Gastroesophageal sphincter (tissue), 4 donors: Measurements from ENCODE around the gene NGF. TPM values are rescaled to one million over a fixed set of nuclear protein-coding genes. Genes with fewer than 3 reads are reported as not detected.
"Not testable (repeated sequence)": the region's sequence is repeated elsewhere in the genome, so short reads cannot be mapped to it uniquely, and the experiment has no call there.

Experiments used
- ATAC-seq: fragments of 150-250 bp; one replicate; pipeline ENCODE4 v1.9.1; 2016; ENCODE audit warnings: mild to moderate bottlenecking, moderate library complexity
- H3K27ac ChIP-seq, 4 donors: fragments of 200-600 bp; sonication (generic) in 3 of 4; 1 replicate in 3 of 4; 2 replicates in 1 of 4; pipeline ENCODE4 v1.5.1; 2016 to 2019
- H3K27me3 ChIP-seq: fragments of 200-600 bp; sonication (generic); one replicate; pipeline ENCODE4 v1.5.1; 2019
- H3K36me3 ChIP-seq, 2 donors: fragments of 200-600 bp; sonication (generic); one replicate each; pipeline ENCODE4 v1.5.1; 2019; ENCODE audit warnings: control low read depth in 1 of 2
- H3K4me1 ChIP-seq, 3 donors: fragments of 200-600 bp; sonication (generic); 1 replicate in 2 of 3; 2 replicates in 1 of 3; pipeline ENCODE4 v1.5.1; 2016 to 2019; ENCODE audit warnings: control low read depth in 2 of 3
- H3K4me3 ChIP-seq, 2 donors: fragments of 200-600 bp; sonication (generic); one replicate each; pipeline ENCODE4 v1.5.1; 2019; ENCODE audit warnings: mild to moderate bottlenecking in 1 of 2, moderate library complexity in 1 of 2
- H3K9me3 ChIP-seq, 3 donors: fragments of 200-600 bp; sonication (generic); one replicate each; pipeline ENCODE4 v1.5.1; 2017 to 2019; ENCODE audit warnings: control low read depth in 2 of 3
- CTCF ChIP-seq, 4 experiments: fragments of 200-600 bp in 2 of 4; fragments of 450-650 bp in 2 of 4; sonication (generic) in 1 of 4; IDR thresholded peaks; one replicate each; pipeline ENCODE4 v1.5.1; 2017 to 2019; ENCODE audit warnings: antibody characterized with exemption in 4 of 4, mild to moderate bottlenecking in 2 of 4, moderate library complexity in 2 of 4
- EP300 ChIP-seq: sonication (generic); formaldehyde crosslinking; IDR thresholded peaks from one replicate; pipeline ENCODE4 v1.6.1; 2017; ENCODE audit warnings: antibody characterized with exemption, mild to moderate bottlenecking
- POLR2A ChIP-seq, 2 donors: fragments of 450-650 bp; IDR thresholded peaks; one replicate each; pipeline ENCODE4 v1.6.1; 2017; ENCODE audit warnings: antibody characterized with exemption in 2 of 2, mild to moderate bottlenecking in 2 of 2, moderate library complexity in 1 of 2
- POLR2AphosphoS5 ChIP-seq: sonication (generic); formaldehyde crosslinking; IDR thresholded peaks from one replicate; pipeline ENCODE4 v1.6.1; 2017; ENCODE audit warnings: antibody characterized with exemption
- WGBS, 2 donors: methylation state at CpG; one replicate each; pipeline ENCODE4 v1.1.5; 2018; ENCODE audit warnings: low coverage in 1 of 2; 5-methylcytosine and 5-hydroxymethylcytosine counted together
- total RNA-seq, 4 donors: library from RNA; depleted of rRNA; stranded (reverse); fragments of >200 nt; gene quantifications; one replicate each; pipeline ENCODE4 v1.1.0, GENCODE V29; 2016

Gene NGF
- total RNA-seq, 4 donors from 2014 or later = 0.74 to 3.4 (median 2.1) TPM

- TF ChIP-seq POLR2AphosphoS5 (no peak), EP300 (no peak), CTCF (IDR thresholded peaks at IDR 0.05) (no peak), POLR2A (IDR thresholded peaks at IDR 0.05) (no peak)
- Histone ChIP-seq H3K27me3 (no peaks in the 10 kb centered on the region), H3K9me3 (no peaks in the 10 kb centered on the region), H3K36me3 (no peaks in the 10 kb centered on the region), H3K4me1 (peaks cover 0 to 4% (median 0%) of the 10 kb centered on the region in 3 donors), H3K4me3 (no peak overlapping the region), H3K27ac (no peak overlapping the region)
- no peak for ATAC-seq
These were observed 35.3 kb upstream of the NGF start for GRCh38 chr1:115373305-115373704.

- peaks cover 0 to 37% (median 14%) of the 10 kb centered on the region in 3 donors for H3K4me1 ChIP-seq
- no peak for TF ChIP-seq CTCF (IDR thresholded peaks at IDR 0.05)
- no peak for TF ChIP-seq POLR2AphosphoS5
- TF ChIP-seq POLR2A (IDR thresholded peaks at IDR 0.05) = no peak
- peak; percentile 54 for ATAC-seq
- H3K9me3 ChIP-seq = no peaks in the 10 kb centered on the region
- H3K27me3 ChIP-seq = no peaks in the 10 kb centered on the region
- no peaks in the 10 kb centered on the region for H3K36me3 ChIP-seq
- no peak overlapping the region for H3K4me3 ChIP-seq
- 50% methylated on average over 1 of the region's 5 CpGs; no CpG with 5 or more reads in 1 of the 2 donors for WGBS, 2 donors
- no peak overlapping the region for H3K27ac ChIP-seq
These were observed 27.7 kb upstream of the NGF start for GRCh38 chr1:115365738-115366137.

GRCh38 chr1:115364780-115365155 lies 26.7 kb upstream of the NGF start:
- Histone ChIP-seq H3K27me3 (no peaks in the 10 kb centered on the region), H3K4me1 (peaks cover 0 to 37% (median 14%) of the 10 kb centered on the region in 3 donors), H3K4me3 (no peak overlapping the region), H3K36me3 (no peaks in the 10 kb centered on the region), H3K9me3 (no peaks in the 10 kb centered on the region), H3K27ac (peak overlapping the region in 3 of 4 donors; percentile 31 to 61 (median 38))
- WGBS, 2 donors = 11 to 43% methylated on average over 1 of the region's 2 CpGs
- TF ChIP-seq POLR2A (IDR thresholded peaks at IDR 0.05) (no peak), CTCF (IDR thresholded peaks at IDR 0.05) (no peak), POLR2AphosphoS5 (no peak), EP300 (no peak)
- no peak for ATAC-seq

GRCh38 chr1:115364046-115364779 lies 26.2 kb upstream of the NGF start:
- peaks cover 0 to 37% (median 14%) of the 10 kb centered on the region in 3 donors for H3K4me1 ChIP-seq
- H3K27ac ChIP-seq = peak overlapping the region in 3 of 4 donors; percentile 31 to 68 (median 38)
- peak; percentile 57 for ATAC-seq
- TF ChIP-seq EP300 (no peak), CTCF (IDR thresholded peaks at IDR 0.05) (no peak), POLR2A (IDR thresholded peaks at IDR 0.05) (no peak), POLR2AphosphoS5 (no peak)
- WGBS, 2 donors = 17 to 33% methylated on average over 3 to 5 of the region's 7 CpGs
- no peak overlapping the region for H3K4me3 ChIP-seq
- no peaks in the 10 kb centered on the region for H3K27me3 ChIP-seq
- H3K36me3 ChIP-seq = no peaks in the 10 kb centered on the region
- H3K9me3 ChIP-seq = no peaks in the 10 kb centered on the region

GRCh38 chr1:115363171-115363570 lies 25.1 kb upstream of the NGF start:
- TF ChIP-seq POLR2AphosphoS5 (no peak), CTCF (IDR thresholded peaks at IDR 0.05) (no peak), POLR2A (IDR thresholded peaks at IDR 0.05) (no peak), EP300 (no peak)
- Histone ChIP-seq H3K27me3 (no peaks in the 10 kb centered on the region), H3K4me3 (no peak overlapping the region), H3K9me3 (no peaks in the 10 kb centered on the region), H3K4me1 (peaks cover 0 to 33% (median 14%) of the 10 kb centered on the region in 3 donors), H3K36me3 (no peaks in the 10 kb centered on the region), H3K27ac (no peak overlapping the region)
- ATAC-seq = no peak
- 40% methylated on average over 1 of the region's 1 CpG; no CpG with 5 or more reads in 1 of the 2 donors for WGBS, 2 donors

- H3K36me3 ChIP-seq, ATAC-seq, H3K4me3 ChIP-seq, H3K27ac ChIP-seq, H3K27me3 ChIP-seq, H3K9me3 ChIP-seq: not testable (repeated sequence)
- H3K4me1 ChIP-seq = peaks cover 0 to 27% (median 14%) of the 10 kb centered on the region in 3 donors
- 100% methylated on average over 1 of the region's 26 CpGs; no CpG with 5 or more reads in 1 of the 2 donors for WGBS, 2 donors
These were observed 22.6 kb upstream of the NGF start for GRCh38 chr1:115360505-115361129.

- peaks cover 0 to 20% (median 12%) of the 10 kb centered on the region in 3 donors for H3K4me1 ChIP-seq
- not testable (repeated sequence) for H3K9me3 ChIP-seq, ATAC-seq, H3K36me3 ChIP-seq, H3K4me3 ChIP-seq, H3K27ac ChIP-seq, H3K27me3 ChIP-seq
- 100% methylated on average over 1 of the region's 31 CpGs; no CpG with 5 or more reads in 1 of the 2 donors for WGBS, 2 donors
These were observed 21.9 kb upstream of the NGF start for GRCh38 chr1:115359787-115360452.
